Stimulated activated CD8-positive, alpha-beta memory T cell treated with anti-CD3 and anti-CD28 coated beads, Interleukin-12 subunit alpha, Interleukin-12 subunit beta, amount 100 ng/mL, for 24 hours (primary cell): Measurements from ENCODE around the gene RAET1G.
A peak's percentile ranks its signal among the peaks of the same experiment; 100 is the strongest.
"Not testable (repeated sequence)": the region's sequence is repeated elsewhere in the genome, so short reads cannot be mapped to it uniquely, and the experiment has no call there.

Experiments
- DNase-seq: peaks from one replicate; pipeline ENCODE4 v3.0.0-alpha.2; 2020; ENCODE audit errors: extremely low read depth

RAET1G gene

GRCh38 chr6:149953934-149954327 is 31.0 kb upstream of the RAET1G start:
- not testable (repeated sequence) for DNase-seq

GRCh38 chr6:149953390-149953789 is 30.5 kb upstream of the RAET1G start:
- not testable (repeated sequence) for DNase-seq

GRCh38 chr6:149951626-149952025 is 28.7 kb upstream of the RAET1G start:
- DNase-seq, result no peak

GRCh38 chr6:149951096-149951495 is 28.2 kb upstream of the RAET1G start:
- DNase-seq, result no peak

- DNase-seq, result no peak
Observed at GRCh38 chr6:149950423-149950822, 27.5 kb upstream of the RAET1G start.

- no peak for DNase-seq
Observed at GRCh38 chr6:149948616-149949015, 25.7 kb upstream of the RAET1G start.

- no peak for DNase-seq
Observed at GRCh38 chr6:149948011-149948410, 25.1 kb upstream of the RAET1G start.

- not testable (repeated sequence) for DNase-seq
Observed at GRCh38 chr6:149947533-149947932, 24.6 kb upstream of the RAET1G start.

- DNase-seq, result not testable (repeated sequence)
Observed at GRCh38 chr6:149946631-149947030, 23.7 kb upstream of the RAET1G start.

- DNase-seq, result not testable (repeated sequence)
Observed at GRCh38 chr6:149945276-149945675, 22.4 kb upstream of the RAET1G start.

GRCh38 chr6:149943321-149943720 is 20.4 kb upstream of the RAET1G start:
- not testable (repeated sequence) for DNase-seq

- no peak for DNase-seq
Observed at GRCh38 chr6:149942461-149942829, 19.5 kb upstream of the RAET1G start.

GRCh38 chr6:149941583-149942460 is 18.9 kb upstream of the RAET1G start, which contains the start of gene ULBP2:
Gene ULBP2 (plus strand): TSS chr6:149942014. CDS start chr6:149942073, 59 bp downstream.
- peak; percentile 72 for DNase-seq

- no peak for DNase-seq
Observed at GRCh38 chr6:149940672-149940982, 17.7 kb upstream of the RAET1G start.

GRCh38 chr6:149939909-149940671 is 17.2 kb upstream of the RAET1G start:
- DNase-seq, result no peak

GRCh38 chr6:149939356-149939648 is 16.4 kb upstream of the RAET1G start:
- DNase-seq, result no peak

- no peak for DNase-seq
Observed at GRCh38 chr6:149938571-149939355, 15.8 kb upstream of the RAET1G start.

- not testable (repeated sequence) for DNase-seq
Observed at GRCh38 chr6:149938013-149938570, 15.2 kb upstream of the RAET1G start.

GRCh38 chr6:149936743-149937142 is 13.8 kb upstream of the RAET1G start:
- no peak for DNase-seq

- DNase-seq, result no peak
Observed at GRCh38 chr6:149935668-149936067, 12.7 kb upstream of the RAET1G start.

- DNase-seq, result no peak
Observed at GRCh38 chr6:149935246-149935645, 12.3 kb upstream of the RAET1G start.
